ENCODE data around the gene EMB. TPM values are rescaled to one million over a fixed set of nuclear protein-coding genes. Genes with fewer than 3 reads are reported as not detected.
"Not testable (repeated sequence)": the region's sequence is repeated elsewhere in the genome, so short reads cannot be mapped to it uniquely, and the experiment has no call there.

The EMB gene
- total and polyA plus RNA-seq, 4 experiments from 2014 or later, result 176 to 277 (median 270) TPM

DNA sequence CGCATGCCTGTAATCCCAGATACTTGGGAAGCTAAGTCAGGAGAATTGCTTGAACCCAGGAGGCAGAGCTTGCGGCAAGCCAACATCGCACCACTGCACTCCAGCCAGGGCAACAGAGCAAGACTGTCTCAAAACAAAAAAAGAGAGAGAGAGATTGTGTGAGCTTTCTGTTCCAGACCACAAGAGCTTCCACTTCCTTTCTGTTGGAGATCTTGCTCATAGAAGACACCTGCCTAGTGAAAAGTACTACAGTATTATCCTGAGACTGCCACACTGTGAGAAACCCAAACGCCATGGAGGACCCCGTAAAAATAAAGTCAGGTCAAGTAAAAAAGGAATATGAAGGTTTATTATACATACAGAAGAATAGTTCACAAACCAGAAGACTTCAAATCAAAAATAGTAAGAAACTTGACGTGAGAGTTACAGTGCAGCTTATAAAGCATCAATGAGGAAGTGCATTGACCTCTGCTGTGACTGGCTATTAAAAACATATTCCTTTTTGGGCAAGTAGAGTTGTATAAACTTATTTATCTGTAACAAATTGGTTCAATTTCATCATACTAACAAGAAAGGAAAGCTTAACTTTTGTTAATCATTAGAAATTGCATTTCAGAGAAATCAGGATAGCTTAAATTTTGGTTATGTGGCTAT, 4.3 kb upstream of the EMB start:
- no peaks in the 10 kb centered on the region for H3K27me3 Mint-ChIP-seq
- Histone ChIP-seq H3K4me3 (ENCODE audit: low read length in 2 of 2) (peak overlapping the region in 1 of 2 donors; percentile 4), H3K27me3 (ENCODE audit: insufficient read depth, low read length) (no peaks in the 10 kb centered on the region), H3K36me3 (ENCODE audit: insufficient read depth, low read length) (no peaks in the 10 kb centered on the region), H3K27ac (ENCODE audit: low read depth, low read length) (no peak overlapping the region), H3K9me3 (ENCODE audit: control insufficient read depth in 1 of 2, low read length in 2 of 2) (no peaks in the 10 kb centered on the region), H3K4me1 (ENCODE audit: insufficient read depth, low read length) (peaks cover 66% of the 10 kb centered on the region)
- H3K4me3 Mint-ChIP-seq, result peak overlapping the region; percentile 47 to 86 (median 82)
- H3K9me3 Mint-ChIP-seq, result peaks cover 0 to 2% (median 0%) of the 10 kb centered on the region in 8 donors
- DNase-seq, result peak; percentile 56 to 75 (median 63)
- peaks cover 0 to 9% of the 10 kb centered on the region in 2 donors for H3K36me3 Mint-ChIP-seq
- POLR2A ChIA-PET (ENCODE audit: partially characterized antibody), result interaction anchor here (0.7 to 2.1 kb wide), 19 partner anchors 9 to 307 kb away, joined by 3 to 17 read pairs (median 4); partner anchors contain the start of gene PARP8
- intact Hi-C loops (cut with micrococcal nuclease), result loop anchor here (1.0 to 10.0 kb wide), 2 partner anchors 13 to 149 kb away; no protein-coding TSS in a partner anchor
- H3K4me1 Mint-ChIP-seq, result peaks cover 42 to 89% (median 67%) of the 10 kb centered on the region in 4 donors
- peak overlapping the region; percentile 76 to 98 (median 92) for H3K27ac Mint-ChIP-seq
- CTCF ChIA-PET (ENCODE audit: partially characterized antibody), result interaction anchor here (0.9 to 1.5 kb wide), 4 partner anchors 56 to 295 kb away, joined by 3 to 7 read pairs (median 3); no protein-coding TSS in a partner anchor

DNA sequence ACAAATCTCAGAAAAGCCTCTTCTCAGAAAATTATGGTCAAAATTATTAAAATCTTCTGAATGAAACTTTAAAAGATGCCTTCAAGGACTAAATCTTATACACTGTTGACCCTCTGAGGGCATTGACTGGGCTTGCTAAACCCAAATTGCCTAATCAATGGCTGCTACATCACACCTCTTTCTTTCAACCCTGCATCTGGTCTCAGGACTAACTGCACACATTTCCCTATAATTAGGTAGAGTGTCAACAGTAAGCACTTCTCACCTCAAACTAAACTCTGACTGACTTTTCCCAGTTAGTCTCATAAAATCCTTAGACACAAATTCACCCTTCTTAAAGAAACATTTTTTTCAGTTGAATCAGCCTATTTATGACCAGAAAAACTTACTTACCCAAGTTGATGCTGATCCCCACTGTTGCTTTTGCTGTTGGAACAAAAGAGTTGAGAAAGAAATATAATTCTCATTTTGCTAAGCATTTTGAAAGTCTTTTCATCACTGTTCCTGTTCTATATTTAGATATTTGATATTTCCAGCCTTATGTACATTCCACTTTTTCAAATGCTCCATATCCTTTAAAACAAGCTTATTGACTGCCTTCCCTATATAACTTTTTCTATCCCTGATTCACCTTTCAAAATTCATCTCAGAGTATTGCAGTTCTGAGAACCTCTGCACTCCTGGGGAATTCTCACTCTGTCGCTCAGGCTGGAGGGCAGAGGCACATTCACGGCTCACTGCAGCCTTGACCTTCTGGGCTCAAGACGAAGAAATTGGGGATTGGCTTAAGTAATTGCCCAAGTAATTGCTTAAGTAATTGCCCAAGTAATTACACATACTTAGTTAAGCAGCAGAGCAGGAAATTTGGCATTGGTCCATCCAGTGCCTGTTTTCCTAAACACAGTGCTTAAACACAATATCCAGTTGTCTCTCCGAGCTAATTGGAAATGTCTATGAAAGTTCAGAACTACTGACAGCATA, 1.8 kb upstream of the EMB start:
- H3K36me3 ChIP-seq (ENCODE audit: insufficient read depth, low read length); DNase-seq; H3K4me3 ChIP-seq (ENCODE audit: low read length in 2 of 2); H3K27me3 ChIP-seq (ENCODE audit: insufficient read depth, low read length); H3K27me3 Mint-ChIP-seq; H3K9me3 ChIP-seq (ENCODE audit: control insufficient read depth in 1 of 2, low read length in 2 of 2); H3K9me3 Mint-ChIP-seq: not testable (repeated sequence)
- ChIA-PET CTCF (ENCODE audit: partially characterized antibody) (interaction anchor here (1.2 to 3.2 kb wide), 4 partner anchors 14 to 225 kb away, joined by 3 to 51 read pairs (median 9); no protein-coding TSS in a partner anchor), POLR2A (ENCODE audit: partially characterized antibody) (interaction anchor here (0.9 to 3.8 kb wide), 8 partner anchors 12 to 283 kb away, joined by 3 to 66 read pairs (median 12); partner anchors contain the start of gene PARP8)
- Mint-ChIP-seq H3K36me3 (peaks cover 0 to 20% of the 10 kb centered on the region in 2 donors), H3K4me1 (peaks cover 40 to 92% (median 68%) of the 10 kb centered on the region in 4 donors), H3K4me3 (peak overlapping the region; percentile 46 to 99 (median 66)), H3K27ac (peak overlapping the region; percentile 90 to 96 (median 96))
- intact Hi-C loops (cut with micrococcal nuclease), result loop anchor here (10.0 kb wide), 1 partner anchor 152 kb away; no protein-coding TSS in a partner anchor
- H3K27ac ChIP-seq (ENCODE audit: low read depth, low read length), result peak overlapping the region; percentile 33
- peaks cover 77% of the 10 kb centered on the region for H3K4me1 ChIP-seq (ENCODE audit: insufficient read depth, low read length)

DNA sequence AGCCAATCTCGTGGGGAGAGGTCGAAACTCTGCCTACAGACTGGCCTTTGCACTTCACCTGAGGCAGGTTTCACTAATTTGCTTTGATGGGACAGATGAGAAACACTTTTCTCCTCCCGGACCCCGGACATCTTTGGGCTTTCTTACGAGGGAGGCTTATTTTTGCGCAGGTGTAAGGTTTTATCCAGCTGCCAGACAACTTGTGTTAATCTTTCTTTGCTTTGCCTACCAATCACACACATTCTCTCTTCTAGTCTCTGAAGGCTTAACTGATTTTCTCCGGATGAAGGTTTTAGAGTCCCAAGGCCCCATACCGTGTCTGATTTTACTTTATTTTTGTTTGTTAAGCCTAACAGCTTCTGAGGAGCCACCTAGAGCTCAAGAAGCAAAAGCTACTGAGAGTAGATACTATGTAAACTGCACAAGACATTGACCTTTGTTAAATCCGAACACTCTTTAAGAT, 436 bp upstream of the EMB start:
- Mint-ChIP-seq H3K9me3 (peaks cover 0 to 2% (median 0%) of the 10 kb centered on the region in 8 donors), H3K36me3 (peaks cover under 1 to 26% of the 10 kb centered on the region in 2 donors), H3K27ac (peak overlapping the region; percentile 91 to 98 (median 96)), H3K4me1 (peaks cover 39 to 90% (median 65%) of the 10 kb centered on the region in 4 donors), H3K4me3 (peak overlapping the region; percentile 93 to 99 (median 97)), H3K27me3 (no peaks in the 10 kb centered on the region)
- Histone ChIP-seq H3K4me3 (ENCODE audit: low read length in 2 of 2) (peak overlapping the region; percentile 63 to 76), H3K4me1 (ENCODE audit: insufficient read depth, low read length) (peaks cover 74% of the 10 kb centered on the region), H3K27me3 (ENCODE audit: insufficient read depth, low read length) (no peaks in the 10 kb centered on the region), H3K27ac (ENCODE audit: low read depth, low read length) (peak overlapping the region; percentile 75), H3K9me3 (ENCODE audit: control insufficient read depth in 1 of 2, low read length in 2 of 2) (no peaks in the 10 kb centered on the region), H3K36me3 (ENCODE audit: insufficient read depth, low read length) (no peaks in the 10 kb centered on the region)
- ChIA-PET CTCF (ENCODE audit: partially characterized antibody) (interaction anchor here (0.7 to 3.2 kb wide), 19 partner anchors 11 to 310 kb away, joined by 3 to 51 read pairs (median 4); no protein-coding TSS in a partner anchor), POLR2A (ENCODE audit: partially characterized antibody) (interaction anchor here (0.9 to 3.8 kb wide), 24 partner anchors 11 to 309 kb away, joined by 3 to 66 read pairs (median 6); partner anchors contain the start of gene PARP8)
- intact Hi-C loops (cut with micrococcal nuclease), result loop anchor here (1.0 to 10.0 kb wide), 4 partner anchors 17 to 310 kb away; no protein-coding TSS in a partner anchor
- DNase-seq, result no peak

DNA sequence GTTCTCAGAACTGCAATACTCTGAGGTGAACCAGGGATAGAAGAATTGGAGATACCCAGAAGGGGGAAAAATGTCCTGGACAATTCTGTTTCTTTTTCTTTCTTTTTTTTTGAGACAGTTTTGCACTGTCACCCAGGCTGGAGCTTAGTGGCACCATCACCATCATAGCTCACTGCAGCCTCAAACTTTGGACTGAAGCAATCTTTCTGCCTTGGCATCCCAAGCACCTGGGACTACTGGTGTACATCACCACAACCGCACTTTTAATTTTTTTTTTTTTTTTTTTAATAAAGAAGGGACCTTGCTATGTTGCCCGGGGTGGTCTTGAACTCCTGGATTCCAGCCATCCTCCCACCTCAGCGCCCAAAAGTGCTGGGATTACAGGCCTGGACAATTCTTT, 1.9 kb downstream of the EMB start:
- Histone ChIP-seq H3K27me3 (ENCODE audit: insufficient read depth, low read length) (no peaks in the 10 kb centered on the region), H3K27ac (ENCODE audit: low read depth, low read length) (peak overlapping the region; percentile 75), H3K36me3 (ENCODE audit: insufficient read depth, low read length) (no peaks in the 10 kb centered on the region), H3K4me1 (ENCODE audit: insufficient read depth, low read length) (peaks cover 74% of the 10 kb centered on the region), H3K4me3 (ENCODE audit: low read length in 2 of 2) (no peak overlapping the region), H3K9me3 (ENCODE audit: control insufficient read depth in 1 of 2, low read length in 2 of 2) (no peaks in the 10 kb centered on the region)
- Mint-ChIP-seq H3K9me3 (no peaks in the 10 kb centered on the region), H3K27ac (peak overlapping the region in 5 of 7 donors; percentile 88 to 96 (median 96)), H3K27me3 (no peaks in the 10 kb centered on the region), H3K36me3 (peaks cover 5 to 34% of the 10 kb centered on the region in 2 donors), H3K4me3 (peak overlapping the region; percentile 94 to 99 (median 98)), H3K4me1 (peaks cover 45 to 90% (median 64%) of the 10 kb centered on the region in 4 donors)
- POLR2A ChIA-PET (ENCODE audit: partially characterized antibody), result interaction anchor here (0.7 to 3.8 kb wide), 5 partner anchors 9 to 410 kb away, joined by 3 to 66 read pairs (median 4); partner anchors contain the start of gene PARP8
- CTCF ChIA-PET (ENCODE audit: partially characterized antibody), result interaction anchor here (3.2 kb wide), 1 partner anchor 74 kb away, joined by 51 read pairs; no protein-coding TSS in a partner anchor
- intact Hi-C loops (cut with micrococcal nuclease), result no loop called here
- no peak for DNase-seq

DNA sequence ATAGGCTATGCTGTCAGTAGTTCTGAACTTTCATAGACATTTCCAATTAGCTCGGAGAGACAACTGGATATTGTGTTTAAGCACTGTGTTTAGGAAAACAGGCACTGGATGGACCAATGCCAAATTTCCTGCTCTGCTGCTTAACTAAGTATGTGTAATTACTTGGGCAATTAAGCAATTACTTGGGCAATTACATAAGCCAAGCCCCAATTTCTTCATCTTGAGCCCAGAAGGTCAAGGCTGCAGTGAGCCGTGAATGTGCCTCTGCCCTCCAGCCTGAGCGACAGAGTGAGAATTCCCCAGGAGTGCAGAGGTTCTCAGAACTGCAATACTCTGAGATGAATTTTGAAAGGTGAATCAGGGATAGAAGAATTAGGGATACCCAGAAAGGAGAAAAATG, 3.0 kb downstream of the EMB start:
- intact Hi-C loops (cut with micrococcal nuclease); H3K27ac ChIP-seq (ENCODE audit: low read depth, low read length); H3K27me3 Mint-ChIP-seq; H3K9me3 Mint-ChIP-seq; H3K9me3 ChIP-seq (ENCODE audit: control insufficient read depth in 1 of 2, low read length in 2 of 2); CTCF ChIA-PET (ENCODE audit: partially characterized antibody); H3K27me3 ChIP-seq (ENCODE audit: insufficient read depth, low read length); DNase-seq; H3K36me3 ChIP-seq (ENCODE audit: insufficient read depth, low read length); H3K4me3 ChIP-seq (ENCODE audit: low read length in 2 of 2): not testable (repeated sequence)
- peaks cover 81% of the 10 kb centered on the region for H3K4me1 ChIP-seq (ENCODE audit: insufficient read depth, low read length)
- POLR2A ChIA-PET (ENCODE audit: partially characterized antibody), result interaction anchor here (1.5 kb wide), 1 partner anchor 22 kb away, joined by 3 read pairs; no protein-coding TSS in a partner anchor
- Mint-ChIP-seq H3K36me3 (peaks cover 5 to 34% of the 10 kb centered on the region in 2 donors), H3K4me3 (peak overlapping the region; percentile 21 to 99 (median 90)), H3K27ac (peak overlapping the region; percentile 32 to 96 (median 67)), H3K4me1 (peaks cover 50 to 96% (median 69%) of the 10 kb centered on the region in 4 donors)

DNA sequence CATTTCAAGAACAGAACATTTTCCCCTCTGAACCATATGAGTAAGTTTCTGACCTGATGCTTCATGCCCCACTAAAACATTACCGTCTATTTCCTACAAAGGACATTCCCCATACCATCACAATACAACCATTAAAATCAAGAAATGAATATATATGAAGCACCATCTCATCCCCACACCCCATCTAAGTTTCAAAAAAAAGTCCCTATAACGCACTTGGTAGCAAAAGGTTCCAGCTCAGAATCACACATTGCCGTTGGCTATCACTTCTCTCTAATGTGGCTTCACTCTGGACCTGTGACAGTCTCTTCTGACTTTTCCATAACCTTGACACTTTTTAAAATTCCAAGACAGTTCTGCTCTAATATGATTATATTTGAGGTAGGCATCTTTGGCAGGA, 5.9 kb downstream of the EMB start:
- Histone ChIP-seq H3K27me3 (ENCODE audit: insufficient read depth, low read length) (no peaks in the 10 kb centered on the region), H3K27ac (ENCODE audit: low read depth, low read length) (peak overlapping the region; percentile 15), H3K9me3 (ENCODE audit: control insufficient read depth in 1 of 2, low read length in 2 of 2) (no peaks in the 10 kb centered on the region), H3K4me1 (ENCODE audit: insufficient read depth, low read length) (peaks cover 92% of the 10 kb centered on the region), H3K4me3 (ENCODE audit: low read length in 2 of 2) (peak overlapping the region in 1 of 2 donors; percentile 13), H3K36me3 (ENCODE audit: insufficient read depth, low read length) (no peaks in the 10 kb centered on the region)
- Mint-ChIP-seq H3K9me3 (no peaks in the 10 kb centered on the region), H3K4me3 (peak overlapping the region; percentile 62 to 76 (median 72)), H3K27ac (peak overlapping the region; percentile 53 to 95 (median 73)), H3K4me1 (peaks cover 57 to 95% (median 76%) of the 10 kb centered on the region in 4 donors), H3K27me3 (no peaks in the 10 kb centered on the region), H3K36me3 (peaks cover 5 to 28% of the 10 kb centered on the region in 2 donors)
- intact Hi-C loops (cut with micrococcal nuclease), result no loop called here
- DNase-seq, result peak in 1 of 5 donors; percentile 35
- CTCF ChIA-PET (ENCODE audit: partially characterized antibody), result interaction anchor here (1.1 kb wide), 1 partner anchor 303 kb away, joined by 3 read pairs; no protein-coding TSS in a partner anchor
- POLR2A ChIA-PET (ENCODE audit: partially characterized antibody), result interaction anchor here (0.7 to 1.3 kb wide), 5 partner anchors 9 to 308 kb away, joined by 3 to 5 read pairs (median 3); no protein-coding TSS in a partner anchor

Data from CD4-positive, alpha-beta memory T cell (primary cell).